Measurements from ENCODE around the gene NLN. TPM values are rescaled to one million over a fixed set of nuclear protein-coding genes. Genes with fewer than 3 reads are reported as not detected.

NLN gene
- total RNA-seq, 4 donors from 2014 or later = 1.6 to 16.5 (median 9.0) TPM

DNA sequence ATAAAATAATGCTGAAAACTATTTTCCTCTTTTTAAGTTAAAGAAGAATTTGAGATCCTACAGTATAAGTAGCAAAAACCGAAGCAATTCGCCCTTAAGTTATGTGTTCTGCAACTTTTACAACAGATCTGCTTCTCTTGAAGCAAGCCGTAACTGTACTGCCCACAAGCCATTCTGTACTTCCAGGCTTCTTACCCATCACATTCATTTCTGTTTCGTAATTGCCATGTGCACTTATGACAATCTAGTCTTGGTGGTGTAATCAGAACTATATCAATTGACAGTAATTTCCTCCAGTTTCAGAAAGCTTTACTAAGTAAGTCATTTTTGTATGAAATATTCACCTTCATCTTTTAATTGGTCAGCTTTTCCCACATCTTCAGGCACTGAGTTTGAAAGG lies 13.9 kb upstream of the NLN start:
- 92 to 96% methylated on average over 4 of the region's 4 CpGs for WGBS, 2 donors (ENCODE audit: low coverage in 1 of 2)

DNA sequence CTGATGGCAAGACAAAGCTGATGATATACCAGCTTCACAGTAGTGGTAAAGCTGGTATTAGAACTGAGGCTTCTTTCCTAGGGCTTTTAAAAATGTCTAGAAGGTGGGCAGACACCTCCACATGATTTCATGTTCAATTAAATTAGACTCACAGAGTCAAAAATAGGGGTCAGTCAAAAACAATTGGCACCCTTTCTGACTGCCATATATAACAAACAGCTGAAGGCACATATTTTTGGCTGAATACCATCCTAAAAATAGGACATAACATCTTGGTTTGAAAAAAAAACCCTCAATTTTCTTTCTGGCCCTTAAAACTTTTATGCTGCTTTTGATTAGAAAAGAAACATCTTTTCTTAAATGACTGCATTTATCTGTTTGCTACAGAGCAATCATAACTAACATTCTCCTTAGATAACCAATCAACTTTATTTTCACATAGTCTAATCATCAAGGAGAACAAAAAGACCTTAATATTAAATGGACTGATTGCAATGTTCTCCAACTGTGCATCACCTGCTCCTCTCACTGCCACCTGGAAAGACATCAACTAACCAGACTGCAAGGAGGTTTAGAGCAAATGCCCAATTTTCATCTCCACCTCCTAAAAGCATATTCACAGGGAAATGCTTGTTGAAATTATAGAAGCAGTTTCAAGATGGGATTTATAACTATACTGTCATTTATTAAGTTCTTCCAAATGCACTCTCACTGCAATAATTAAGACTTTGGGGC lies 3.3 kb upstream of the NLN start:
- in situ Hi-C loops (cut with MboI; ENCODE audit: low pct_ligation_motif_present in 1 of 4, low pct_unique_long_range_greater_than_20kb in 1 of 4, low sequenced_read_pairs in 3 of 4) (no loop called here), intact Hi-C loops (cut with DNase I; ENCODE audit: low total_unique reads) (no loop called here)
- H3K27me3 ChIP-seq = no peaks in the 10 kb centered on the region
- H3K4me1 ChIP-seq = peaks cover 0 to 14% (median 3%) of the 10 kb centered on the region in 4 donors
- TF ChIP-seq EP300 (IDR thresholded peaks at IDR 0.05; ENCODE audit: low read depth) = no peak
- TF ChIP-seq, protein P1, sequence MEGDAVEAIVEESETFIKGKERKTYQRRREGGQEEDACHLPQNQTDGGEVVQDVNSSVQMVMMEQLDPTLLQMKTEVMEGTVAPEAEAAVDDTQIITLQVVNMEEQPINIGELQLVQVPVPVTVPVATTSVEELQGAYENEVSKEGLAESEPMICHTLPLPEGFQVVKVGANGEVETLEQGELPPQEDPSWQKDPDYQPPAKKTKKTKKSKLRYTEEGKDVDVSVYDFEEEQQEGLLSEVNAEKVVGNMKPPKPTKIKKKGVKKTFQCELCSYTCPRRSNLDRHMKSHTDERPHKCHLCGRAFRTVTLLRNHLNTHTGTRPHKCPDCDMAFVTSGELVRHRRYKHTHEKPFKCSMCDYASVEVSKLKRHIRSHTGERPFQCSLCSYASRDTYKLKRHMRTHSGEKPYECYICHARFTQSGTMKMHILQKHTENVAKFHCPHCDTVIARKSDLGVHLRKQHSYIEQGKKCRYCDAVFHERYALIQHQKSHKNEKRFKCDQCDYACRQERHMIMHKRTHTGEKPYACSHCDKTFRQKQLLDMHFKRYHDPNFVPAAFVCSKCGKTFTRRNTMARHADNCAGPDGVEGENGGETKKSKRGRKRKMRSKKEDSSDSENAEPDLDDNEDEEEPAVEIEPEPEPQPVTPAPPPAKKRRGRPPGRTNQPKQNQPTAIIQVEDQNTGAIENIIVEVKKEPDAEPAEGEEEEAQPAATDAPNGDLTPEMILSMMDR (IDR thresholded peaks at IDR 0.05) = no peak
- no peak for TF ChIP-seq POLR2A (IDR thresholded peaks at IDR 0.05)
- TF ChIP-seq POLR2AphosphoS5 (IDR thresholded peaks at IDR 0.05) = no peak
- no peak for DNase-seq
- H3K9me3 ChIP-seq = no peaks in the 10 kb centered on the region
- H3K27ac ChIP-seq = no peak overlapping the region
- no peak overlapping the region for H3K4me3 ChIP-seq
- H3K36me3 ChIP-seq = no peaks in the 10 kb centered on the region

More for the DNA sequence above, 13.9 kb upstream of the NLN start:
- H3K27me3 ChIP-seq = no peaks in the 10 kb centered on the region
- intact Hi-C loops (cut with DNase I; ENCODE audit: low total_unique reads) = no loop called here
- H3K4me3 ChIP-seq = no peak overlapping the region
- DNase-seq = no peak
- H3K4me1 ChIP-seq = no peaks in the 10 kb centered on the region
- H3K27ac ChIP-seq = no peak overlapping the region
- no peaks in the 10 kb centered on the region for H3K36me3 ChIP-seq
- in situ Hi-C loops (cut with MboI; ENCODE audit: low pct_ligation_motif_present in 1 of 4, low pct_unique_long_range_greater_than_20kb in 1 of 4, low sequenced_read_pairs in 3 of 4) = no loop called here
- no peaks in the 10 kb centered on the region for H3K9me3 ChIP-seq
- no peak for TF ChIP-seq EP300 (IDR thresholded peaks at IDR 0.05; ENCODE audit: low read depth)
- no peak for TF ChIP-seq POLR2A (IDR thresholded peaks at IDR 0.05)
- TF ChIP-seq POLR2AphosphoS5 (IDR thresholded peaks at IDR 0.05) = no peak
- TF ChIP-seq, protein P1 (IDR thresholded peaks at IDR 0.05) = no peak

DNA sequence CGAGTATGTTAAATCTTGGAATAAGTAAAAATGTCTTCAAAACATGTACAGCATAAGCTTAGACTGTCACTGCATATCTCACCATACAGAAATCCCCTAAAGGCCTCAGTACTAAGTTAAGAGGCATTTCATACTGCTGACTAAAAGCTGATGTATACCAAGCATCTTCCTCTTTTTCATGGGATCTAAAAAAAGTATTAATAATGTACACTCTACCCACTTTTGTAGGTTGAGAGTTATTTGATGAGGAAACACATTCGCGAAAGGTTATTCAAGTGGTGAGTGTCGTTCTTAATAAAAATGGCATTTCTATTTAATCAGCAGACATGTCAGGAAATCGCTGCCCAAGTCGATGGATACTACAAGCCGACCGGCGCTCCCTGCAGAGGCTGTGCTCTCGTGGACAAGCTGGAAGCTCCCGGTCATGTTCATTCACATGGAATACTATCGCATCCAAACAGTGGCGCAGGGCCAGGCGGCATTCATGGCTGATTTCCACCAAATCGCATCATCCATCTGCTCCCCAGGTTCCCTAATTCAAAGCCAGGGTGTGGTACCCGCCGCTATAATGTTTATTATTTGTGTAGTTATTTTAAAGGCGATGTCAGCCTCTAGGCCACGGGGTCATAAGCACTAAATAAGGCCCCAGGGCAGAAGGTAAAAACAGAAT lies 820 bp upstream of the NLN start:
- Histone ChIP-seq H3K4me3 (peak overlapping the region; percentile 87 to 98 (median 89)), H3K9me3 (no peaks in the 10 kb centered on the region), H3K36me3 (no peaks in the 10 kb centered on the region), H3K4me1 (peaks cover 0 to 14% (median 3%) of the 10 kb centered on the region in 4 donors), H3K27ac (peak overlapping the region; percentile 74 to 87 (median 84)), H3K27me3 (no peaks in the 10 kb centered on the region)
- DNase-seq = peak; percentile 55
- WGBS, 2 donors (ENCODE audit: low coverage in 1 of 2) = 4 to 7% methylated on average over 10 to 19 of the region's 19 CpGs
- TF ChIP-seq, protein P1 (IDR thresholded peaks at IDR 0.05) = no peak
- no peak for TF ChIP-seq EP300 (IDR thresholded peaks at IDR 0.05; ENCODE audit: low read depth)
- TF ChIP-seq POLR2A (IDR thresholded peaks at IDR 0.05) = no peak
- no peak for TF ChIP-seq POLR2AphosphoS5 (IDR thresholded peaks at IDR 0.05)
- intact Hi-C loops (cut with DNase I; ENCODE audit: low total_unique reads) (no loop called here), in situ Hi-C loops (cut with MboI; ENCODE audit: low pct_ligation_motif_present in 1 of 4, low pct_unique_long_range_greater_than_20kb in 1 of 4, low sequenced_read_pairs in 3 of 4) (no loop called here)

DNA sequence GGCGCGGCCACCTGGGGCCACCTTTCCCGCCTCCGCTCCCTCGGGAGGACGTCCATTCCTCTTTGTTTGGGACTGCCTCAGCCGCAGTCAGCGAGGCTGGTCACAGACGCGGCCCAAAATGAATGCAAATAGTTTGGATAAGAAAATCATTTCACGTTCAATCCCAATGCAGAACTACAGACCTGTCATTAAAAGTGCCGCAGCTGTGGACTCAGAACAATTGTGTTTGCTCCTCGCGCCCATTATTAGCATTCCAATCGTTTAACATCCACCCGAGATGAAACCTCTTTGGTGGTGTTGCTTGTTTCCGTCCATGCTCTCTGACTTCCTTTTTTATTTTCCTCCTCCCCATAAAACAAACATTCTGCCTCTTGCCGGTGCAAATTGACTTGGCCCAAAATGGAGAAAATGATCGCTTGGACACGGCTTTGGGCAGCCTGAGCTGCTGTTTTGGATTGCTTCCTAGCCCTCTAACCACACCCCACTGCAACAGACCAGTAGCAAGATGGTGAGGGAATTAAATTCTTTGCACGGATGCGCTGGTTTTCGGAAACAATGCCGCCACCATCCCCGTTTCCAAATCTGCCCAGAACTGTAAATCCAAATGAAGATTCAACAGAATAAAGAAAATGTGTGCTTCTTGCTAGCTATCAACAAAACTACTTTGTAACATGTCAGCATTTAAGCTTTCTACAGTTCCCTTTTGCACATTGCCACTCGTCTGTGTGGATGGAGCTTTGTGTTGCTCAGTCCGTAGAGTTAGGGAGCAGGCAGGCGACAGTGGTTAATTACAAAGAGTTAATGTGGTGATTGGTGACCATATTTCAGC lies 784 bp downstream of the NLN start:
- no peak for DNase-seq
- in situ Hi-C loops (cut with MboI; ENCODE audit: low pct_ligation_motif_present in 1 of 4, low pct_unique_long_range_greater_than_20kb in 1 of 4, low sequenced_read_pairs in 3 of 4) = no loop called here
- no peaks in the 10 kb centered on the region for H3K36me3 ChIP-seq
- H3K27me3 ChIP-seq = no peaks in the 10 kb centered on the region
- peak overlapping the region; percentile 76 to 87 (median 84) for H3K27ac ChIP-seq
- peaks cover 0 to 14% (median 3%) of the 10 kb centered on the region in 4 donors for H3K4me1 ChIP-seq
- TF ChIP-seq POLR2A (IDR thresholded peaks at IDR 0.05) (no peak), EP300 (IDR thresholded peaks at IDR 0.05; ENCODE audit: low read depth) (no peak), POLR2AphosphoS5 (IDR thresholded peaks at IDR 0.05) (no peak)
- TF ChIP-seq, protein P1 (IDR thresholded peaks at IDR 0.05) = no peak
- intact Hi-C loops (cut with DNase I; ENCODE audit: low total_unique reads) = no loop called here
- peak overlapping the region; percentile 68 to 98 (median 88) for H3K4me3 ChIP-seq
- WGBS, 2 donors (ENCODE audit: low coverage in 1 of 2) = 7 to 8% methylated on average over 11 to 28 of the region's 28 CpGs
- H3K9me3 ChIP-seq = no peaks in the 10 kb centered on the region
